K562 (cell line): Measurements from ENCODE around the gene BRPF1. TPM values are rescaled to one million over a fixed set of nuclear protein-coding genes. Genes with fewer than 3 reads are reported as not detected.

Experiments used
- ARHGAP35 ChIP-seq: fragments of 450-650 bp; IDR thresholded peaks from 2 replicates; pipeline ENCODE4 v1.6.1; 2018; ENCODE audit not compliant: partially characterized antibody
- CBFA2T2 ChIP-seq: fragments of 450-650 bp; conservative IDR thresholded peaks from 2 replicates; pipeline ENCODE4 v1.6.1; 2017; ENCODE audit warnings: mild to moderate bottlenecking
- ESRRA ChIP-seq: fragments of 450-650 bp; IDR thresholded peaks from 2 replicates; pipeline ENCODE4 v1.6.1; 2014; ENCODE audit warnings: low read depth, mild to moderate bottlenecking, moderate library complexity, borderline replicate concordance
- KLF6 ChIP-seq: fragments of 250-450 bp; sonication (Bioruptor Pico); IDR thresholded peaks from 2 replicates; pipeline ENCODE4 v1.4.0; 2020; ENCODE audit warnings: mild to moderate bottlenecking, moderate library complexity, borderline replicate concordance
- L3MBTL2 ChIP-seq: fragments of 450-650 bp; IDR thresholded peaks from 2 replicates; pipeline ENCODE4 v1.6.1; 2016; ENCODE audit warnings: mild to moderate bottlenecking, moderate library complexity
- MAZ ChIP-seq, 2 experiments: fragments of 450-650 bp in 1 of 2; sonication (generic) in 1 of 2; formaldehyde crosslinking; IDR thresholded peaks in 1 of 2; conservative IDR thresholded peaks in 1 of 2; 2 replicates each; pipeline versions ENCODE4 v1.4.0 to v1.5.0; 2020; ENCODE audit warnings: mild to moderate bottlenecking in 1 of 2, missing genetic modification reagents in 1 of 2
- MCM2 ChIP-seq: fragments of 450-650 bp; IDR thresholded peaks from 2 replicates; pipeline ENCODE4 v1.6.1; 2017; ENCODE audit warnings: low read depth, mild to moderate bottlenecking
- NR2C2 ChIP-seq, 2 experiments: fragments of 200-800 bp in 1 of 2; sonication (Bioruptor generic) in 1 of 2; sonication (generic) in 1 of 2; formaldehyde crosslinking in 1 of 2; IDR thresholded peaks; 2 replicates each; pipeline versions ENCODE4 v1.6.1 to v1.8.0; 2016 to 2022; ENCODE audit warnings: mild to moderate bottlenecking in 1 of 2, missing compliant biosample characterization in 1 of 2, missing genetic modification characterization in 1 of 2, missing genetic modification reagents in 1 of 2
- NR2F6 ChIP-seq: fragments of 450-650 bp; formaldehyde crosslinking; IDR thresholded peaks from 2 replicates; pipeline ENCODE4 v1.4.0; 2020; ENCODE audit warnings: mild to moderate bottlenecking
- RERE ChIP-seq: sonication (generic); formaldehyde crosslinking; IDR thresholded peaks from 2 replicates; pipeline ENCODE4 v1.8.0; 2023; ENCODE audit warnings: missing genetic modification reagents, mild to moderate bottlenecking, borderline replicate concordance
- SIN3B ChIP-seq: fragments of 450-650 bp; IDR thresholded peaks from 2 replicates; pipeline ENCODE4 v1.6.1; 2017; ENCODE audit warnings: low read depth, mild to moderate bottlenecking, moderate library complexity
- SP1 ChIP-seq: sonication (generic); formaldehyde crosslinking; IDR thresholded peaks from 2 replicates; pipeline ENCODE4 v1.8.1; 2022; ENCODE audit warnings: mild to moderate bottlenecking, missing genetic modification reagents
- SRF ChIP-seq, 2 experiments: fragments of 250-450, 450-650 bp in 1 of 2; sonication (Bioruptor Pico) in 1 of 2; sonication (generic) in 1 of 2; formaldehyde crosslinking; IDR thresholded peaks; 2 replicates each; pipeline versions ENCODE4 v1.5.0 to v1.5.1; 2020 to 2022; ENCODE audit warnings: mild to moderate bottlenecking in 1 of 2, missing genetic modification reagents in 1 of 2
- TAF7 ChIP-seq: fragments of 450-650 bp; IDR thresholded peaks from 2 replicates; pipeline ENCODE4 v1.6.1; 2016; ENCODE audit warnings: missing genetic modification characterization, missing compliant biosample characterization
- XRCC5 ChIP-seq: fragments of 200-400 bp; formaldehyde crosslinking; IDR thresholded peaks from 2 replicates; pipeline ENCODE4 v1.6.1; 2017; ENCODE audit warnings: low read depth, mild to moderate bottlenecking, low read length
- YBX1 ChIP-seq: fragments of 450-650 bp; IDR thresholded peaks from 2 replicates; pipeline ENCODE4 v1.7.1; 2016; ENCODE audit warnings: mild to moderate bottlenecking
- ZNF121 ChIP-seq: sonication (generic); formaldehyde crosslinking; conservative IDR thresholded peaks from 2 replicates; pipeline ENCODE4 v1.8.0; 2022; ENCODE audit warnings: missing genetic modification reagents
- ZNF444 ChIP-seq: fragments of 250-450 bp; sonication (Bioruptor Pico); IDR thresholded peaks from 2 replicates; pipeline ENCODE4 v1.4.0; 2020; ENCODE audit warnings: mild to moderate bottlenecking, moderate library complexity
- ZNF57 ChIP-seq: fragments of 450-650 bp; formaldehyde crosslinking; IDR thresholded peaks from 2 replicates; pipeline ENCODE4 v1.4.0; 2020; ENCODE audit warnings: mild to moderate bottlenecking, moderate library complexity
- ZNF699 ChIP-seq: fragments of 250-450 bp; sonication (Bioruptor Pico); IDR thresholded peaks from 2 replicates; pipeline ENCODE4 v1.8.0; 2021; ENCODE audit warnings: mild to moderate bottlenecking, moderate library complexity; ENCODE audit not compliant: insufficient replicate concordance
- ZSCAN29 ChIP-seq: fragments of 450-650 bp; IDR thresholded peaks from 2 replicates; pipeline ENCODE4 v1.6.1; 2017
- polyA plus RNA-seq, 8 experiments: library from polyadenylated mRNA; depleted of rRNA in 4 of 8; stranded (reverse) in 5 of 8; unstranded in 3 of 8; fragments of >200 nt; fragmentation: Nextera tagmentation in 2 of 8; fragmentation: Illumina TruSeq in 1 of 8; extraction: Ambion mirVana in 2 of 8; extraction: Trizol in 1 of 8; gene quantifications; 2 replicates each; pipeline versions ENCODE4 v1.2.1 to v1.2.3, GENCODE V29; 2011 to 2014; ENCODE audit warnings: inconsistent platforms in 1 of 8, missing spikeins in 1 of 8
- total RNA-seq, 7 experiments: library from RNA; depleted of rRNA in 6 of 7; stranded (reverse); fragments of >200 nt in 6 of 7; fragmentation: Illumina TruSeq in 2 of 7; extraction: Trizol in 2 of 7; gene quantifications; 2 replicates each; pipeline versions ENCODE4 v1.2.1 to v1.2.3, GENCODE V29; 2011 to 2021; ENCODE audit warnings: low replicate concordance in 1 of 7
- TF ChIP-seq, protein P1 (sequence below): fragments of 250-450 bp; sonication (Bioruptor Pico); IDR thresholded peaks from 2 replicates; pipeline ENCODE4 v1.4.0; 2020; ENCODE audit warnings: borderline replicate concordance
- TF ChIP-seq, protein P2 (sequence below): sonication (generic); formaldehyde crosslinking; IDR thresholded peaks from 2 replicates; pipeline ENCODE4 v1.8.0; 2022; ENCODE audit warnings: mild to moderate bottlenecking, low read depth, missing genetic modification reagents

Gene BRPF1
- total and polyA plus RNA-seq, 9 of the 15 experiments (the other 6 are each of a cell fraction or from before 2014, with no cell fraction given) = 1.1 to 40.2 (median 23.5) TPM

DNA sequence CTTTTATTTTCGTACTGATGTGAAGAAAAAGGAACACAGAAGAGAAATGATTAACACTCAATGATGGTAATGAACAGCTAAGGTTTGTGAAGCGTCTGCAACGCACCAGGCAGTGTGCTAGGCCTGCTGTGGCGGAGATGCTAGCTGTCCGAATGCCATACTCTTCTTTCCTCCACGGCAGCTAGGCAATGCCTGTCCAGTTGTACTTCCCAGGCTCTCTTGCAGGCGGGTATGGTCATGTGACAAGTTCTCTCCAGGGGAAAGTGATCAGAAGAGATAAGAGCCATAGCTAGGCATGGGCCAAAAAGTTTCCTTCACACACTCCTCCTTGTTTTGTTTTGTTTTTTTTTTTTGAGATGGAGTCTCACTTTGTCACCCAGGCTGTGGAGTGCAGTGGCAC lies 54.1 kb downstream of the BRPF1 start (continued):
- TF ChIP-seq, protein P1, sequence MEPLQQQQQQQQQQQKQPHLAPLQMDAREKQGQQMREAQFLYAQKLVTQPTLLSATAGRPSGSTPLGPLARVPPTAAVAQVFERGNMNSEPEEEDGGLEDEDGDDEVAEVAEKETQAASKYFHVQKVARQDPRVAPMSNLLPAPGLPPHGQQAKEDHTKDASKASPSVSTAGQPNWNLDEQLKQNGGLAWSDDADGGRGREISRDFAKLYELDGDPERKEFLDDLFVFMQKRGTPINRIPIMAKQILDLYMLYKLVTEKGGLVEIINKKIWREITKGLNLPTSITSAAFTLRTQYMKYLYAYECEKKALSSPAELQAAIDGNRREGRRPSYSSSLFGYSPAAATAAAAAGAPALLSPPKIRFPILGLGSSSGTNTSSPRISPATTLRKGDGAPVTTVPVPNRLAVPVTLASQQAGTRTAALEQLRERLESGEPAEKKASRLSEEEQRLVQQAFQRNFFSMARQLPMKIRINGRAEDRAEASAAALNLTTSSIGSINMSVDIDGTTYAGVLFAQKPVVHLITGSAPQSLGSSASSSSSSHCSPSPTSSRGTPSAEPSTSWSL (CRISPR knock-in tag) = no peak
- TF ChIP-seq KLF6 (CRISPR knock-in tag) (no peak), L3MBTL2 (peak; percentile 8; the same call in 1 of the 2 replicates), NR2F6 (CRISPR knock-in tag) (no peak), RERE (CRISPR knock-in tag) (no peak), SIN3B (no peak), SRF (CRISPR knock-in tag; IDR thresholded peaks at IDR 0.05) (no peak), ZNF57 (CRISPR knock-in tag) (no peak), ESRRA (no peak), ZNF121 (CRISPR knock-in tag) (no peak), SP1 (CRISPR knock-in tag) (no peak), ZNF444 (CRISPR knock-in tag) (no peak), ARHGAP35 (no peak), ZSCAN29 (no peak), YBX1 (no peak), CBFA2T2 (peak; percentile 20), TAF7 (no peak), XRCC5 (no peak), MAZ (CRISPR knock-in tag; conservative IDR thresholded peaks at IDR 0.05 in 1 of 2, IDR thresholded peaks at IDR 0.05 in 1 of 2) (no peak), MCM2 (no peak), NR2C2 (CRISPR knock-in tag; IDR thresholded peaks at IDR 0.05) (no peak), NR2C2 (tag; IDR thresholded peaks at IDR 0.05) (no peak), ZNF699 (CRISPR knock-in tag) (no peak)
- TF ChIP-seq, protein P2, sequence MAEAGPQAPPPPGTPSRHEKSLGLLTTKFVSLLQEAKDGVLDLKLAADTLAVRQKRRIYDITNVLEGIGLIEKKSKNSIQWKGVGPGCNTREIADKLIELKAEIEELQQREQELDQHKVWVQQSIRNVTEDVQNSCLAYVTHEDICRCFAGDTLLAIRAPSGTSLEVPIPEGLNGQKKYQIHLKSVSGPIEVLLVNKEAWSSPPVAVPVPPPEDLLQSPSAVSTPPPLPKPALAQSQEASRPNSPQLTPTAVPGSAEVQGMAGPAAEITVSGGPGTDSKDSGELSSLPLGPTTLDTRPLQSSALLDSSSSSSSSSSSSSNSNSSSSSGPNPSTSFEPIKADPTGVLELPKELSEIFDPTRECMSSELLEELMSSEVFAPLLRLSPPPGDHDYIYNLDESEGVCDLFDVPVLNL (CRISPR knock-in tag) = no peak
